GM19035 (cell line): ENCODE measurements around the gene PDGFD.
A peak's percentile ranks its signal among the peaks of the same experiment; 100 is the strongest.

ENCODE experiments used
- ATAC-seq: cut with Tn5 transposase; IDR thresholded peaks from one replicate; pipeline ENCODE4 v1.9.1; 2021; ENCODE audit not compliant: unreplicated experiment

The PDGFD gene

DNA sequence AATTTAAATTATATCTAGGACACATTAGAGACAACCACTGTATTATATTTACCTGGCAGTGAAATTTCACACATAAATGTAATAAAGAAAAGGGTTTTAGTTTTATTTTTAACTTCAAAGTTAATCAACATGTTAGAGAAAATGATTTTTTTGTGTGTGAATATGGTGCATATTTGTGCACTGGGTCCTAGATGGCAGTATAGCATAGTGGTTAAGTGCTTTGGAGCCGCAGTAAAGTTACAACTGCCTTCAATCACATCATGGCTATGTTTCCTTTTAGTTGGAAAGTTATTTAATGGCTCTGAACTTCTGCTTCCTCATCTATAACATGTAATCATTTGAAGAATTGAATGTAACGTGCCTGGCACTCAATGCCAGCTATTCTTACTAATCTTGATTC, 236.4 kb downstream of the PDGFD start:
- ATAC-seq = peak; percentile 18

DNA sequence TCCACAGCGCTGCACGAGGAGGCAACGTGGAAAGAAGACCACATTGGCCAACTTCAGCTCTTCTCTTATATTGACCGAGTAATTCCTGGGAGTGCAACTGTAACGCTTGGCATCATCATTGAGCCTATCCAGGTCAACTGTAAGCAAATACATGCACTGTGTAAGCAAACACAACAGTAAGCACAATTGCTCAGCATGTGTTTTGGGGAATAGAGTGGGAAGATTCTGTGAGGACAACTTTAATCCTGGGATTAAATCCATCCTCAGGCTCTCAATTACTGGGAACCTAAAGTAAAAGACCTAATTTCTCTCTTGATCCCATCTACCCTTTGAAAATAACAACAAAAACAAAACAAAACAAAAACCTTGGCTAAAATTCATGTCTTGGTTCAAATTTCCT, 237.0 kb downstream of the PDGFD start:
- no peak for ATAC-seq

DNA sequence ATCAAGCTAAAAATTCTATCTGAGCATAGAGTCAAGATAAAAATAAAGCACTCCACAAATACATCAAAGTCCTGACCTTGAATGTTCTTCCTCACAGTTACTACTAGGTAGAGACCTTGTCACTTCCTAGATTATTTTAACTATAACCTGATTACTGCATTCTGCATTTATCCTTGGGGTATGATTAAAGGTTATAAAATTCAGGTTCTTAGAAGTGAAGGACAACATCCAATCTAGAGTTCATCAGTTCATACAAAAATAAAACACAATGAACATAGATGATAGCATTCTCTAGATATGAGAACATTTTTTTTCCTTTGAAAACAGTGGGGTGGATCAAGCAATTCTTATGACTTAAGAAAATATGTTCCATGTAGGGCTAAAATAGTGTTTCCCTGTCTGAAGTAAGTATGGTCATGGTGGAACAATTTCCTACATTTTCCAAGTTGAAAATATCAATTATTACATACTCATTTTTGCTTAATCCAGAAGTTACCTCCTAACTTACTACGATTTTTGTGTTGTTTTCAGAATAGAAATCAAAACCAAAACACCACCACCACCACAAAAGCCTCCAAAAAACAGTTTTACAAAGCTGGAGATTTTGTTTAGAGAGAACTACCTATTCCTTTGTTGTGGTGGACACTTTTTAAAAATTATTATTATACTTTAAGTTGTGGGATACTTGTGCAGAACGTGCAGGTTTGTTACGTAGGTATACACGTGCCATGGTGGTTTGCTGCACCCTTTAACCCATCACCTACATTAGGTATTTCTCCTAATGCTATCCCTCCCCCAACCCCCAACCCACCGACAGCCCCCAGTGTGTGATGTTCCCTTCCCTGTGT, 239.6 kb downstream of the PDGFD start:
- no peak for ATAC-seq

DNA sequence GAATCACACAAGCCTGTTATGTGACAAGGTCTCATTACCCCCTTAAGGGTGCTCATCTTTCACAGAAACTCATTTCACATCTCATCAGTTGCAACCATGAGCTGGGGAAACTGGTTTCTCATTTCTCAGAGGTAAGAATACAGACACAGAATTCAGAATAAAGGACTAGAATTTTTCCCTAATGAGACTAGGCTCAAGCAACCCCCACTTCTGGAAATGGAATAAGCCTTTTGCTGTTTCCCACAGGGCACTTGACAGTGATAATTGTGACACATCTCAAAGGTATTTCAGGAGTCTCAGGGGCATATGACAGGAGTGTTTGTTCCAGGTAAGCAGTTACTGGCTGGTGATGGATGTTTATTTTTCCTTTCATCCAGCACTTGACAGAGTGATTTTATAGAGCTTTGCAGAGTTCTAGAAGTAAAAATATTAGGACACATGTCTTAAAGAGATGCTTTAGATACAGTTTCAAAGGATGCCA, 240.5 kb downstream of the PDGFD start:
- no peak for ATAC-seq

DNA sequence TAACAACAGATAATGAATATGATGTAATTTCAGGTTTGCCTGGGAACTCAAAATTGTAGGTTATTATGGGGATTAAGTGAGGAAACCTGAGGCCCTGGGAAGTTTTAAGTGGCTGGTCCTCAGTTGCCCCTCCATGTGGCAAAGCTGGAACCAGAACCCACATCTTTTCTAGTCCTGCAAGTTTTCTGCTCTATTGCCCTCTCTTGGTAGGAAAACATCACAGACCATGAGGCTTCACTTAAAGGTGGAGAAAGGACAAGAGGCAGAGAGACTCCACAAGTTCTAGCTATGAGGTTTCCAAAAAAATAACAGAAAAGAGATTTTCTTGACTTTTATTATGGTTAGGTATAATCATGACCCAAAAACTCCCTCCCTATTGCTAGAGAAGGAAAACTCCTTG, 243.0 kb downstream of the PDGFD start:
- ATAC-seq = no peak

DNA sequence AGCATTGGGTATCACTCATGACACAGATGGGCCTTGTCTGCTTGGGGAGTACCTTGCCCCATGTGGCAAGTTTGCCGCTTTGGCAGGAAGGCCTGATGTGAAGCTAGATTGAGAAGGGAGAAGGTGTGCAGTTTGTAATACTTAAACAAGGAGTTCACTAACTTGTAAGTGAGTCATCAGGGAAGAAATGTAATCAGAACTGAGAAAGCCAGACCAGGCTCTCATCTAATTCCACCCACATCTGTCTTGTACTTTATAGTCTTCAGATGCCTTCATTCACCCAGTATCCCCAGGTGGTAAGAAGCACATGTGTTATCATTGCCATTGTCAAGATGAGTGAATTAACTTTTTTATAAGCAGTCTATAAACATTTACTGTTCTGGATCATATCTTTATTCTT, 243.5 kb downstream of the PDGFD start:
- ATAC-seq = peak; percentile 47

DNA sequence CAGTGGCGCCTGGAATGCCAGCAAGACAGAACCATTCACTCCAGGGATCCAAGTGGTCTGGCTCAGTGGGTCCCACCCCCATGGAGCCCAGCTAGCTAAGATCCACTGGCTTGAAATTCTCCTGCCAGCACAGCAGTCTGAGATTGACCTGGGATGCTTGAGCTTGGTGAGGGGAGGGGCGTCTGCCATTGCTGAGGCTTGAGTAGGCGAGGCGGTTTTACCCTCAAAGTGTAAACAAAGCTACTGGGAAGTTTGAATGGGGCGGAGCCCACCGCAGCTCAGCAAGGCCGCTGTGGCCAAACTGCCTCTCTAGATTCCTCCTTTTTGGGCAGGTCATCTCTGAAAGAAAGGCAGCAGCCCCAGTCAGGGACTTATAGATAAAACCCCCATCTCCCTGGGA, 253.2 kb downstream of the PDGFD start:
- ATAC-seq = no peak

DNA sequence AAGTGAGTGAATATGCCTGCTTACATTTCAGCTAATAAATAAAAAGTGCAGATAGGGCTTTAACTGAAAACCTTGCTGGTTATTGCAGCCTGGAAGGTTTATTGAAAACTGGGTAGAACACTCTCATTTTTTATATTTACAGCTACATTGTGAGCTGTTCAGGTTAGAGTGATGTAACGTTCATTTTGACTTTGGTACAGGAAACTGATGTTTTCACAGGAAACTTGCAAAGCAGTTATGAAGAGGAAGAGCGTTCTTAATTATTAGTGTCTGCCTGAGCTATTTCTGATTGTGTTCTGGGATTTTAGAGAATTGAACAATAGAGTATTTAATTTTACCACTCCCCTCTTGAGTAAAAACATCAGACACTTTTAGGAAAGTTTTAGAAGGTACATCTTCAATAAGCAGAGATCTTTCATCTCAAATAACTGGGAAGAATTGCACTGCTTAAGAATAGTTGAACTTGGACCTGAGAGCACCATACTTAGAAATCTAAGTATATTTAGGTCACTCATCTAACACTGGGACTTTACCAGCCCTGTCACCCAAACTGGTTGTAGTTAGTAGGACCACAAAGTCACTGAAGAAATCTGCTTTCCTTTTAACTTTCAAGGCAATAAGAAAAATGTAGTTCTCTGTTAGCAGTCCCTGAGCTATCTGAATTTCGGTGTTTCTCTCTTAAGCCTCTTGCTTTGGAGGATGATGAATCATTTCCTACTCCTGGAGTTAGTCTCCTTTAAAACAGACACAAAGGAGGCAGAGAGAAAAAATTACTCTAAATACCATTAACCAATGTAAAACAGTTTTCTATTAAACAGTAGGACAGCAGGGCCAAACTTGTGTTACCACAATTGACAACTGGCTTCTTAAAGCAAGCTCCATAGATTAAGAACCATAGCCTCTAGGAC, 256.1 kb downstream of the PDGFD start:
- peak; percentile 14 for ATAC-seq

DNA sequence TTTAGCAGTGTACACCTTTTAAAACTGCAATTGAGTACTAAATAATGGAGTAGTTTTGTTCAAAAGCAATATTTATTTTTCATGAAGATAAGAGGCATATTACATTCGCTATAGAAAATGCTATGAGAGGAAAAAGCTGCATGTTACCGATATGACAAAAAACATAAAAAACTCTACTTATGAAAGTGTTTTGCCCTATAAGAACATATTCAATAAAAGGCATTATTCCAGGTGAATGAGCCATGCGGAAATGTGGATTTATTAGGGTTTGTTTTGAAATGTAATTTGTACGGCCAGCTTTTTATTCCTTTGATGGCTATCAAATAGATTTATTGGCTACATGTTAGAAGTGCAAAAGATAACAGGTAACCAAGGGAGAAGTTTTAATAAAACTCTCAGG, 256.8 kb downstream of the PDGFD start:
- no peak for ATAC-seq

DNA sequence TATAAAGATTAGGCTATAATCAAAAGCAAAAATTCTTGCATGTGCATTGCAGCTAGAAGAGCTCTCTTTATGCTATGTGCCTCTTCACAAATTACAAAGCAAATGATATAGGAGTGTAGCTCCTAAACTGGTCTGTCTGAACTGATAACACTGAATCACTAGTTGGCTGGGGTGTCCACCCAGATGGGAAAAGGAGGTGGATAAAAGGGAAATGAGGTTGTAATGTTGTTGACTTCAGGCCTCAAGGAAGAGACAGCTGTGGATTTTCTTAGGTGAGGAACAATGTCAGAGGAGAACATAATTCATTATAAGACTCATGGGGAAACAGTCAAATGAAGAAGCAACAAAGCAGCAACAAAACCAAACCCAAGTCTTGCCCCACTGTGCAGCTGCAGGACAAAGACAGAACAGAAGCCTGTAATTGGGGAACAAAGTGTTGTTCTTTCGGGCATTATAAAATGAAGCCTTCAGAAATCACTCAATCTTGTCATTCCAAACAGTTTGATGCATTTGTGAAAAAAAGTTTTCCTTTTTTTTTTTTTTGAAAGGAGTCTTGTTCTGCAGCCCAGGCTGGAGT, 257.6 kb downstream of the PDGFD start:
- no peak for ATAC-seq

DNA sequence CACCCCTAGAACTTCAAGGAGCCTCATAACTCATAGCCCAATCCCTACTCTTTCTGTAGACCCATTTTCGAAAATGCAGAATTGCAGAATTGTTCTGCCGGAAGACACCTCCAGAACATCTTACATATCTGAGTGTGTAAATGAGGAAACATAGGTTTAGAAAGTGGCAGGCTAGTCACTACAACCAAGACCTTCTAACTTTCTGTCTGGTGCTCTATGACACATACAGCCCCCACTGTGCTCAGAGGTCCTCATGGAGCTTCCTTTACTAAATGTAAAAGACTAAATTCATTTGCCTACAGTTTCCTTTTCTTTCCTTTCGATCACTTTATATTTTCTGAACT, 259.7 kb downstream of the PDGFD start:
- ATAC-seq = peak; percentile 85

DNA sequence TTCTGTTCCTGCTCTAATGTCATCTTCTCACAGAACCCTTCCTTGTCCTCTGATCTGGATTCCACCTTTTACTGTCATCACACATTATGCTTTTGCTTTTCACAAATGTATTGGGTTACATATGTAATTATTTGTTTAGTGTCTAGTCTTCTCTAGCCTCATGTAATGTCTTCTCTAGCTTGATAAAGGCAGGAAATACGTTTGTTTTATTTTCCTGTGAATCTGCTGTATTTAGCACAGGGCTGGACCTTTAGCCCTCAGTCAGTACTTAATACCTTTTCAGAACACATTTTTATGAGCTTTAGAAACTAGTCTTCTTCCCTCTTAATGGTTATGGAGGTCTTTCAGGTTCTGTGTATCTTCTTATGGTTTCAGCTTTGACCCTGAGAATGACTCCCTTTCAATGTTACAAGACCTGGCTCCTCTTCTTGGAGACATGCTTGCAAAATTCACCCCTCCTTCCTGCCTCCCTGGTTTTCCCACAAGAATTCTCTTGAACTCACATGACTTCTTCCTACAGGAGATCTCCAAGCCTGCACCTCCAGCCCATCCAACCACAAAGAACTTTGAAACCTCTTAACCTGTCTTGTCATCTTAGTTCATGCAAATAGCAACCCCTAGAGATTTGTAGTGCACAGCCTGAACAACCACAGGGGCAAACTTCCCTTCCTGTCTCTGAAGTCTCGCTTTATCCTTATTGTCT, 260.2 kb downstream of the PDGFD start:
- ATAC-seq = peak; percentile 88

DNA sequence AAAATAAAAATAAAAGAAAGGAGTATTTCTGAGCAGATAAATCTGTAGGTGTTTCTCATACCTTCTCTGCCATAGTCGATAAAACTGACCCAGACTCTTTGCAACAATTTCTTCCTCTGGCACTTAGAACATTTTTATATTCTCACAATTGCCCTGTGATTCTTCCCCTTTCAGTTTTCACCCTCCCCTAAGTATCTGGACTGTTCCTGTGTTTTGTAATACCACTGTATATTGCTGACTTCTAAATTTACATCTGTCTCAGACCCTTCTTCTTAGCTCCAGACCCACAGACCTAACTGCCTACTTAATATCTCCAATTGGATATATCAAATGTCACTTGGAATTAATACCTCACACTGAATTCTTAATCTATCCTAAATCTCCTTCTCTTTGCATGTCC, 261.0 kb downstream of the PDGFD start:
- ATAC-seq = no peak

DNA sequence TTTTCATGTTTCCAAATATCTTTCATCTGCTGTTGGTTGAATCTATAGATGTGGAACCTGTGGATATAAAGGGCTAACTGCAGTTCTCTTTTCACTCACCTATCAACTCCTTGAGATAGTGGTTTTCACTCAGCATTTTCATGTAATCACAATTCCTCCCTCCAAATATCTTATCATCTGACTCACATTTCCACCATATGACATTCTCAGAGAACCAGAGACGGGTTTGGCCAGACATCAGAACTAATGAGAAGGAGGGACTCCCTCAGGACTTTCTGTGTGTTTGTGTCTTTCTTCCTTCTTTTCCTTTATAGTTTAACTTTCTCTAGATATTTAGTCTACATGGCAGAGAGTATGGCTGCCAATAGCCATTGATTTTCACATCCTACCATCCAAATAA, 262.3 kb downstream of the PDGFD start:
- ATAC-seq = no peak

DNA sequence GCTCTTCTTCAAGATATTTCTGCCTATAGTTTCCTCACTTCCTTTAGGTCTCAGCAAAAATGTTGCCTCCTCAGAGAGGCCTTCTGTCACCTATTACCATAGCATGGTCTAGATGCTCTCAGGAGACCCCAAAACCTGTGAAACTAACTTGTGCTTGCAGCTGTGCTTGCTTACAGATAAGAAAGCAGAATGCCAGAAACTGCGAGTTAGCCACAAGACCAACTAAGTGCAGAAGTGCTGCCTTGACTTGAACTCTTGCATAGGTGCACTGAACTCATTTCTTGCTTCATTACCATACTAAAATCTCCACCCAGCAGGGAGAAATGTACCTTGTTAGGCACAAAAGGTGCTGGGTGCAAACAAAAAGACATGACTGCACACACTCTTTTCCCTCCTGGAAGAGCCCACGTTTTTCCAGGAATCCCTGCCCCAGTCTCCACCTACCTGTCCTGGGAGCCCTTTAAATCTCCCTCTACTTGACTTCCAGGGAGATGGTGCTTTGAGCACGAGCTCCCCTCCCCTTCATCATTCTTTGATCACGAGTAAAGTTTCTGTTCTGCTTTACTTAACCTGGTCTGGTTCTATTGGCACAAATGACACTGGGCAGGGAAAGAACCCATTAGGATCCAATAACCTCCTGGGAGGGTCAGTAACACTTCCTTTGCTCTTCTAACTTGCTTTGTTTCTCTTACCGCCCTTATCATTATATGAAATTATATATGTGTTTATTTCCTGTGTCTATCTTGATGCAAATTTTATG, 265.2 kb downstream of the PDGFD start:
- ATAC-seq = peak; percentile 67

DNA sequence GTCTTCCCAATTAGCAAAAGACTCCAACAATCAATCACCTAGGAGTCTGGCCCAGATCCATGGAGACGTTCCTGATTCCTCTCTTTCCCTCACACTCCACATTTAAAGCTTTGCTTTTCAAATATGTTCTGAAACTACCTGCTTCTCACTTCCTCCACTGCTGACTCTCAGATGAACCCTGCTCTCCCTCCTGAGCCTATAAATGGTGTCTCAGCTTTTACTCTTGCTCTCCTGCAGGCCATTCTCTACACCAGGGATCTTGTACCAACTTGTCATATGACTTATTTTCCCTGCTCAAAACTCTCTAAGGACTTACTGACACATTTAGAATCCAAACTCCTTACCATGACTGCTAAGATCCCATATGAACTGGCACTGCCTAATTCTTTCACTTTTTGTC, 265.9 kb downstream of the PDGFD start:
- peak; percentile 60 for ATAC-seq

DNA sequence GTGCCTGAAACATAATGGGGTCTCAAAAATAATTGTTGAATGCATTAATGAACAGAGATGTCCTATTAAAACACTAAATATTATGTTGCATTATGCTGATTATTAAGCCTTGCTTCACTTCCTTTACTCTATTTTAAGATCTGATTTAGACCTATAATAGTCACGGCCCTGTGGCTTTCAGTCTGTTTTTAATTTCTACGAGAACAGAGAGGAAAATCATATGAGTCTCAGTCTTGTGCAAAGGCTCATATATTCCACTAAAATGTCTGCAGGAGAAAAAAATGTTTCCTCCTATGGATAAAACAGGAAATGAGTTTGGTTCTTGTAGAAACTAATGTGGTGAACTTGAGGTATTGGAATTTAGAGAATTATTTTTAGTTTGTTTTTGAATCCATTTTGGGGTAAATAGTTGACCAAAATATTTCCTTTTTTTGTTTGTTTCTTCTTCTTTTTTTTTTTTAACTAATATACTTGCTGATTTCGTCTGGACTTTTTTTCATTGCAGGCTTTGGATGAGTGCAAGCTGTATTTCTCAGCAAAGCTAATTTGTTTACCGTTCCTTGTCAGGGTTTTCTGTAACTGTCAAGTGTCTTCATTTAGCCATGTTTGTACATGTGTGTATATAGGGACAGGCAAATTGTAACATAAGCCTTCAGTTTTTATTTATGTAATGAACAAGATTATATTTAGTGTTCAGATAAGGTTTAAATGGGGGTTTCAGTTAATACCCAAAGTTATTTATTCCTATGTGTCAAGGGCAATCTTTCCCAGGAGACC, 266.6 kb downstream of the PDGFD start:
- ATAC-seq = peak; percentile 29

DNA sequence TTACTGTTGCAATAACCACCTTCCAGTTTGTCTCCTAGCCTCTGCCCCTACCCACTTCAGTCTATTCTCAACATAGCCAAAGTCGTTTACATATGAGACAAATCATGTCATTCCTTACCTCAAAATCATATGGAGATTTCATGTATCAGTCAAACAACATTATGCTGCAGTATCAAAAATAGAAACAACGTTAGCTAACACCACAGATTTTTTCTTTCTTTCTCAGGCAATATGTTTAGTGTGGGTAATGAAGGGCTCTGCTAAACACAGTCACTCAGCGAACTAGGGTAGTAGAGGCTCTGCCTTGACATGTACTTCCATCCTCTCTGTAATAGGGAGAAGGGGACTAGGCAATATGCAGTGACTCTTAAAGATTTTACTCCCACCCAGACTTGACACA, 268.8 kb downstream of the PDGFD start:
- no peak for ATAC-seq

DNA sequence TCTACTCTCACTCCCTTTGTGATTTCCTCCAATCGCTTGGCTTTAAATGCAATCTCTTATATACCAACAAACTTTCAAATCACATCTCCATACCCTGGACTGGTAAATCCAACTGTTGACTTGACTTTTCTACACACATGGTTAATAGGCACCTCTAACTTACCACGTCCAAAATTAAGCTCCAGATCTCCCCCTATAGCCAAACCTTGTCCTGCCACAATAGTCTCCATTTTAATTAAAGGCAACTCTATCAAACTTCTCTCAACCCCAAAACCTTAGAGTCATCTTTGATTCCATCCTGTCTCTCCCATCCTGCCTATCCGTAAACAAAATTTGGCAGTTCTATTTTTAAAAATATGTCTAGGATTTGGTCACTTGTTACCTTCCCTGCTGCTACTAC, 269.3 kb downstream of the PDGFD start:
- no peak for ATAC-seq

DNA sequence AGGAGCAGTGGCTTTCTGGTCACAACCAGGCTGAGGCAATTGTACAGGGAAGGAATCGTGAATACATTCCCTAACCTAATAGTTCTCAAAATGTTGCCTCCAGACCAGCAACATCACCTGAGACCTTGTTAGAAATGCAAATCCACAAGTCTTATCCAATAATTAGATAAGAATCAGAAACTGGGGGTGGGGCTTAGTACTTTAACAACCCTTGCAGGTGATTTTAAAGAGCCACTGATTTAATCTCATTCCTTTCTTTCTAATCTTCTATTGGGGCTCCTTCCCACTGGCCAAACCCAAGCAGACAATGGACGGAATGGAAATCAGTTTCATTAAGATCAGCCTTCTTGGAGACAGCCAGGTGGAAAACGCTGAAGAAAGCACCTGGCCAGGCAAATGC, 269.9 kb downstream of the PDGFD start:
- ATAC-seq = no peak
